GM18520 (cell line): Measurements from ENCODE around the gene DIP2B.
"Not testable (repeated sequence)": the region's sequence is repeated elsewhere in the genome, so short reads cannot be mapped to it uniquely, and the experiment has no call there.

ENCODE experiments used
- ATAC-seq: cut with Tn5 transposase; IDR thresholded peaks from one replicate; pipeline ENCODE4 v1.9.1; 2021; ENCODE audit not compliant: unreplicated experiment

The DIP2B gene

GRCh38 chr12:50518090-50518489 is 13.3 kb downstream of the DIP2B start:
- no peak for ATAC-seq

GRCh38 chr12:50519353-50519752 is 14.6 kb downstream of the DIP2B start:
- no peak for ATAC-seq

- no peak for ATAC-seq
Measured at GRCh38 chr12:50520416-50521207, 15.8 kb downstream of the DIP2B start.

- ATAC-seq: not testable (repeated sequence)
Measured at GRCh38 chr12:50521781-50522180, 17.0 kb downstream of the DIP2B start.

- no peak for ATAC-seq
Measured at GRCh38 chr12:50523772-50524171, 19.0 kb downstream of the DIP2B start.

- no peak for ATAC-seq
Measured at GRCh38 chr12:50524621-50525020, 19.8 kb downstream of the DIP2B start.

- ATAC-seq: no peak
Measured at GRCh38 chr12:50525422-50525821, 20.6 kb downstream of the DIP2B start.

GRCh38 chr12:50527359-50527726 is 22.6 kb downstream of the DIP2B start:
- ATAC-seq: no peak

GRCh38 chr12:50528800-50529199 is 24.0 kb downstream of the DIP2B start:
- no peak for ATAC-seq

- ATAC-seq: no peak
Measured at GRCh38 chr12:50529345-50529744, 24.6 kb downstream of the DIP2B start.

GRCh38 chr12:50530532-50530931 is 25.7 kb downstream of the DIP2B start:
- no peak for ATAC-seq

- ATAC-seq: no peak
Measured at GRCh38 chr12:50533203-50533584, 28.4 kb downstream of the DIP2B start.

GRCh38 chr12:50533971-50534370 is 29.2 kb downstream of the DIP2B start:
- no peak for ATAC-seq

- no peak for ATAC-seq
Measured at GRCh38 chr12:50536831-50537537, 32.2 kb downstream of the DIP2B start.

GRCh38 chr12:50537538-50537919 is 32.7 kb downstream of the DIP2B start:
- no peak for ATAC-seq

- no peak for ATAC-seq
Measured at GRCh38 chr12:50538182-50538581, 33.4 kb downstream of the DIP2B start.

GRCh38 chr12:50541139-50541538 is 36.4 kb downstream of the DIP2B start:
- ATAC-seq: no peak

- ATAC-seq: no peak
Measured at GRCh38 chr12:50542448-50542847, 37.7 kb downstream of the DIP2B start.

- ATAC-seq: not testable (repeated sequence)
Measured at GRCh38 chr12:50543188-50543587, 38.4 kb downstream of the DIP2B start.

- no peak for ATAC-seq
Measured at GRCh38 chr12:50545213-50545612, 40.4 kb downstream of the DIP2B start.

- no peak for ATAC-seq
Measured at GRCh38 chr12:50545786-50546185, 41.0 kb downstream of the DIP2B start.
